Activated naive CD4-positive, alpha-beta T cell (primary cell): Measurements from ENCODE around the gene USP17L5.
"Not testable (repeated sequence)": the region's sequence is repeated elsewhere in the genome, so short reads cannot be mapped to it uniquely, and the experiment has no call there.

Experiments
- DNase-seq, 4 experiments: peaks; one replicate each; lab custom pipeline; 2025; lab: John Stamatoyannopoulos, UW

Gene USP17L5, protein sequence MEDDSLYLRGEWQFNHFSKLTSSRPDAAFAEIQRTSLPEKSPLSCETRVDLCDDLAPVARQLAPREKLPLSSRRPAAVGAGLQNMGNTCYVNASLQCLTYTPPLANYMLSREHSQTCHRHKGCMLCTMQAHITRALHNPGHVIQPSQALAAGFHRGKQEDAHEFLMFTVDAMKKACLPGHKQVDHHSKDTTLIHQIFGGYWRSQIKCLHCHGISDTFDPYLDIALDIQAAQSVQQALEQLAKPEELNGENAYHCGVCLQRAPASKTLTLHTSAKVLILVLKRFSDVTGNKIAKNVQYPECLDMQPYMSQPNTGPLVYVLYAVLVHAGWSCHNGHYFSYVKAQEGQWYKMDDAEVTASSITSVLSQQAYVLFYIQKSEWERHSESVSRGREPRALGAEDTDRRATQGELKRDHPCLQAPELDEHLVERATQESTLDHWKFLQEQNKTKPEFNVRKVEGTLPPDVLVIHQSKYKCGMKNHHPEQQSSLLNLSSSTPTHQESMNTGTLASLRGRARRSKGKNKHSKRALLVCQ

DNA sequence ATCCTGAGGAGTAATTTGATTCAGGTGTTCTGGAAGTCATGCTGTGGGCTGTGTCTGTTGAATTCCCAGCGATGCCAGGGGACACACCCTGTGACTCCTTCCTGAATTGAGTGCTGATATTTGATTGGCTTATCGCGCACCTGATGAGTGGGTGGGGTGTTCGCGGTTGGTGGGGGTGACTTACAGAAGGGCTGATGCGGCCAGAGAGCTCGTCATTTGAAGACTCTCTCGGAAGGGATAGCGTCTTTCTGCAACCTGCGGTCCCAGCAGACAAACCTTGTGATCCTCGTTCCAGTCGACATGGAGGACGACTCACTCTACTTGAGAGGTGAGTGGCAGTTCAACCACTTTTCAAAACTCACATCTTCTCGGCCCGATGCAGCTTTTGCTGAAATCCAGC lies at the start of gene USP17L5:
TSS of gene USP17L5 (plus strand) at position 301 of the 400 bp plus-strand sequence. CDS start at position 301, 0 bp downstream.
- DNase-seq = not testable (repeated sequence)

DNA sequence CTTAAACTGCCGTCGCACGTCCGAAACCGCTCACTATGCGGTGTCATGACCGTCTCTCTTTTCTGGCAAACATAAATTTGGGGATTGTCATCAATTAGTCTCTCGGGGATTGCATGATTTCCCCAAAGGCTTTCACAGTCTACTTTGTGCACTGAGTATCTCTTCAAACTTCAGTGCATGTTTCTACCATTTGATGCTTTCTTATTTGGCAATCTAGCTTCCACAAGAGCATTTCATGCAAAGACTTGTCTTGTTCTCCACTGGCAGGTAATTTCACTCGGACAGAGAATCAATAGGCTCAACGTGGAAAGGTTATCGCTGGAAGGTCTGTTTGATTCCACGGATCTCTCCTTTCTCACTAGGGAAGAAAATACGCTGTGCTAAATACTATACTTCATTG lies 15.0 kb upstream of the USP17L5 start:
- DNase-seq = not testable (repeated sequence)

DNA sequence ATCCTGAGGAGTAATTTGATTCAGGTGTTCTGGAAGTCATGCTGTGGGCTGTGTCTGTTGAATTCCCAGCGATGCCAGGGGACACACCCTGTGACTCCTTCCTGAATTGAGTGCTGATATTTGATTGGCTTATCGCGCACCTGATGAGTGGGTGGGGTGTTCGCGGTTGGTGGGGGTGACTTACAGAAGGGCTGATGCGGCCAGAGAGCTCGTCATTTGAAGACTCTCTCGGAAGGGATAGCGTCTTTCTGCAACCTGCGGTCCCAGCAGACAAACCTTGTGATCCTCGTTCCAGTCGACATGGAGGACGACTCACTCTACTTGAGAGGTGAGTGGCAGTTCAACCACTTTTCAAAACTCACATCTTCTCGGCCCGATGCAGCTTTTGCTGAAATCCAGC lies 14.3 kb upstream of the USP17L5 start, which contains the start of gene USP17L24:
TSS of gene USP17L24 (plus strand) at position 301 of the 400 bp plus-strand sequence. CDS start at position 301, 0 bp downstream.
- DNase-seq = not testable (repeated sequence)

DNA sequence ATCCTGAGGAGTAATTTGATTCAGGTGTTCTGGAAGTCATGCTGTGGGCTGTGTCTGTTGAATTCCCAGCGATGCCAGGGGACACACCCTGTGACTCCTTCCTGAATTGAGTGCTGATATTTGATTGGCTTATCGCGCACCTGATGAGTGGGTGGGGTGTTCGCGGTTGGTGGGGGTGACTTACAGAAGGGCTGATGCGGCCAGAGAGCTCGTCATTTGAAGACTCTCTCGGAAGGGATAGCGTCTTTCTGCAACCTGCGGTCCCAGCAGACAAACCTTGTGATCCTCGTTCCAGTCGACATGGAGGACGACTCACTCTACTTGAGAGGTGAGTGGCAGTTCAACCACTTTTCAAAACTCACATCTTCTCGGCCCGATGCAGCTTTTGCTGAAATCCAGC lies 9.6 kb upstream of the USP17L5 start, which contains the start of gene USP17L25:
TSS of gene USP17L25 (plus strand) at position 301 of the 400 bp plus-strand sequence. CDS start at position 301, 0 bp downstream.
- not testable (repeated sequence) for DNase-seq

DNA sequence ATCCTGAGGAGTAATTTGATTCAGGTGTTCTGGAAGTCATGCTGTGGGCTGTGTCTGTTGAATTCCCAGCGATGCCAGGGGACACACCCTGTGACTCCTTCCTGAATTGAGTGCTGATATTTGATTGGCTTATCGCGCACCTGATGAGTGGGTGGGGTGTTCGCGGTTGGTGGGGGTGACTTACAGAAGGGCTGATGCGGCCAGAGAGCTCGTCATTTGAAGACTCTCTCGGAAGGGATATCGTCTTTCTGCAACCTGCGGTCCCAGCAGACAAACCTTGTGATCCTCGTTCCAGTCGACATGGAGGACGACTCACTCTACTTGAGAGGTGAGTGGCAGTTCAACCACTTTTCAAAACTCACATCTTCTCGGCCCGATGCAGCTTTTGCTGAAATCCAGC lies 4.8 kb upstream of the USP17L5 start, which contains the start of gene USP17L26:
TSS of gene USP17L26 (plus strand) at position 301 of the 400 bp plus-strand sequence. CDS start at position 301, 0 bp downstream.
- not testable (repeated sequence) for DNase-seq

DNA sequence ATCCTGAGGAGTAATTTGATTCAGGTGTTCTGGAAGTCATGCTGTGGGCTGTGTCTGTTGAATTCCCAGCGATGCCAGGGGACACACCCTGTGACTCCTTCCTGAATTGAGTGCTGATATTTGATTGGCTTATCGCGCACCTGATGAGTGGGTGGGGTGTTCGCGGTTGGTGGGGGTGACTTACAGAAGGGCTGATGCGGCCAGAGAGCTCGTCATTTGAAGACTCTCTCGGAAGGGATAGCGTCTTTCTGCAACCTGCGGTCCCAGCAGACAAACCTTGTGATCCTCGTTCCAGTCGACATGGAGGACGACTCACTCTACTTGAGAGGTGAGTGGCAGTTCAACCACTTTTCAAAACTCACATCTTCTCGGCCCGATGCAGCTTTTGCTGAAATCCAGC lies 4.6 kb downstream of the USP17L5 start, which contains the start of gene USP17L27:
TSS of gene USP17L27 (plus strand) at position 301 of the 400 bp plus-strand sequence. CDS start at position 301, 0 bp downstream.
- not testable (repeated sequence) for DNase-seq

DNA sequence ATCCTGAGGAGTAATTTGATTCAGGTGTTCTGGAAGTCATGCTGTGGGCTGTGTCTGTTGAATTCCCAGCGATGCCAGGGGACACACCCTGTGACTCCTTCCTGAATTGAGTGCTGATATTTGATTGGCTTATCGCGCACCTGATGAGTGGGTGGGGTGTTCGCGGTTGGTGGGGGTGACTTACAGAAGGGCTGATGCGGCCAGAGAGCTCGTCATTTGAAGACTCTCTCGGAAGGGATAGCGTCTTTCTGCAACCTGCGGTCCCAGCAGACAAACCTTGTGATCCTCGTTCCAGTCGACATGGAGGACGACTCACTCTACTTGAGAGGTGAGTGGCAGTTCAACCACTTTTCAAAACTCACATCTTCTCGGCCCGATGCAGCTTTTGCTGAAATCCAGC lies 9.4 kb downstream of the USP17L5 start, which contains the start of gene USP17L28:
TSS of gene USP17L28 (plus strand) at position 301 of the 400 bp plus-strand sequence. CDS start at position 301, 0 bp downstream.
- not testable (repeated sequence) for DNase-seq

DNA sequence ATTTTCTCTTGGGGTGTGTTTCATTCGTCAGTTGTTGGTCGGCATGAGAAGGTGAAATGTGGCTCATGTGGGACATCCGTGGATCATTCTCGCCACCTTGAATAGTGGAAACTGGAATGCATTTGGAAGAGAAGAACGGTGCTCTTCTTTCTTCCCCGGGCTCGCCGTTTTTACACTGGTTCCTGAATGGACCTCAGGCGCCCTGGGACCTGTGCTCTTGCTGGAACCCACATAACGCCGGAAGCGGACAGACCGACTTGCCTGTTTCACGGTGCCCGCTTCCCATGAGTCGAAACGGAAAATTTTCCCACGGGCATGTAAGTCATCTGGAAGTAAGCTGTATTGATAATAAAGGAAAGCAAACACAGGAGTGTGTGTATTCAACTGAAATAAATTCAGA lies 11.7 kb downstream of the USP17L5 start:
- DNase-seq = not testable (repeated sequence)

DNA sequence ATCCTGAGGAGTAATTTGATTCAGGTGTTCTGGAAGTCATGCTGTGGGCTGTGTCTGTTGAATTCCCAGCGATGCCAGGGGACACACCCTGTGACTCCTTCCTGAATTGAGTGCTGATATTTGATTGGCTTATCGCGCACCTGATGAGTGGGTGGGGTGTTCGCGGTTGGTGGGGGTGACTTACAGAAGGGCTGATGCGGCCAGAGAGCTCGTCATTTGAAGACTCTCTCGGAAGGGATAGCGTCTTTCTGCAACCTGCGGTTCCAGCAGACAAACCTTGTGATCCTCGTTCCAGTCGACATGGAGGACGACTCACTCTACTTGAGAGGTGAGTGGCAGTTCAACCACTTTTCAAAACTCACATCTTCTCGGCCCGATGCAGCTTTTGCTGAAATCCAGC lies 14.1 kb downstream of the USP17L5 start, which contains the start of gene USP17L29:
TSS of gene USP17L29 (plus strand) at position 301 of the 400 bp plus-strand sequence. CDS start at position 301, 0 bp downstream.
- DNase-seq = not testable (repeated sequence)

DNA sequence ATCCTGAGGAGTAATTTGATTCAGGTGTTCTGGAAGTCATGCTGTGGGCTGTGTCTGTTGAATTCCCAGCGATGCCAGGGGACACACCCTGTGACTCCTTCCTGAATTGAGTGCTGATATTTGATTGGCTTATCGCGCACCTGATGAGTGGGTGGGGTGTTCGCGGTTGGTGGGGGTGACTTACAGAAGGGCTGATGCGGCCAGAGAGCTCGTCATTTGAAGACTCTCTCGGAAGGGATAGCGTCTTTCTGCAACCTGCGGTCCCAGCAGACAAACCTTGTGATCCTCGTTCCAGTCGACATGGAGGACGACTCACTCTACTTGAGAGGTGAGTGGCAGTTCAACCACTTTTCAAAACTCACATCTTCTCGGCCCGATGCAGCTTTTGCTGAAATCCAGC lies 23.6 kb downstream of the USP17L5 start, which contains the start of gene USP17L30:
TSS of gene USP17L30 (plus strand) at position 301 of the 400 bp plus-strand sequence. CDS start at position 301, 0 bp downstream.
- not testable (repeated sequence) for DNase-seq

DNA sequence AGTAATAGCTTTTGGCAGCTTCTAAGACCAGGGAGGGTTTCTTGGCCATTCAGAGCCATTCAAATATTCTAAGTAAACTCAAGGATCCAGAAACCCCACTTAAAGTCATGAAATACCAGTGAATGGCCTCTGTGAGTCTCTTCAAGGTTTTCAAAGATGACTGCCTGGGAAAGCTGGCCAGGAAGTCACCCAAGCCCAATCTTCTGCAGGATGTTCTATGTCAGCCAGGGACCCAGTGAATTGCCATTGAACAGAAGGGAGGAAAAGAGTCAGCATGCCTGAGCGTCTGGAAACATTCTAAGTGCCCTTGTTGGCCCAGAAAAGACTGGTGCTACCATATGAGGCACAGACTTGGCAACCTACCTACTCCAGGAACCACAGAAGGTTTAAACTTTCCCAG lies 40.7 kb downstream of the USP17L5 start:
- not testable (repeated sequence) for DNase-seq

DNA sequence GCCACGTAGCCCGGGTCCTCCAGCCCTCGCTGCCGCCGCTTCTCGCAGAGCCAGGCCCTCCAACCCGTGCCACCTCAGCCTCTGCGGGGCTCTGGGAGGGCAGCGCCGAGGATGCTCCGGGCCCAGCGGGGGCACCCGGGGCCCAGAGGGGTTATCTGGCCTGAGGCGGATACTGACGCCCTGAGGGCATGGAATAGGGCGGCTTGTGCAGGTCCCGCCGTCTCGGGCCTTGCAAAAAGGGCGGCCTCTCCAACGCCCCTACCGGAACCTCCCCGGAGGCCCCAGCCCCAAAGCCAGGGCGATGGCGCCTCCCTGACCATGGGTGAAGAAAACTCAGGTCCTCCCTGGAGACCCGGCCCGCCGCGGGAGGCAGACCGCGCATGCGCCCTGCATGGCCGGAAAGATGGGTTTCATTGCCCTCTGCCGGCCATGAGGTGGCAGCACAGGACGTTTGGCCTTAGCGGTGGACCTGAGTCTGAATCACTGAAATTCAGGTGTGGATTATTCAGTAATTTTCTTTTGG lies 41.9 kb downstream of the USP17L5 start:
- peak in 1 of 4 experiments; percentile 33 for DNase-seq

DNA sequence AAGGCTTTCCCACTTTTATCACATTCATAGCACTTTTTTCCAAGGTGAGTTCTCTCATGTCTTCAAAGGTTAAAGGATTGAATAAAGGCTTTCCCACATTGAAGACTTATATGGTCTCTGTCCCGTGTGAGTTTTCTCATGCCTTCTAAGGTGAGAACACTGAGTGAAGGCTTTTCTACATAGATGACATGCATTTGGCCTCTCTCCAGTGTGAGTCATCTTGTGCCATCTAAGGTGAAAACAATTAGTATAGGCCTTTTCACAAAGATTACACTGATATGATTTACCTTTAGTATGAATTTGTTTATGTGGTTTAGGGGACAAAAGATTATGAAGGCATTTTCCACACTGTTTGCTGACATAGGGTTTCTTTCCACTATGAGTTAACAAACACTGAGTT lies 44.9 kb downstream of the USP17L5 start:
- no peak for DNase-seq

DNA sequence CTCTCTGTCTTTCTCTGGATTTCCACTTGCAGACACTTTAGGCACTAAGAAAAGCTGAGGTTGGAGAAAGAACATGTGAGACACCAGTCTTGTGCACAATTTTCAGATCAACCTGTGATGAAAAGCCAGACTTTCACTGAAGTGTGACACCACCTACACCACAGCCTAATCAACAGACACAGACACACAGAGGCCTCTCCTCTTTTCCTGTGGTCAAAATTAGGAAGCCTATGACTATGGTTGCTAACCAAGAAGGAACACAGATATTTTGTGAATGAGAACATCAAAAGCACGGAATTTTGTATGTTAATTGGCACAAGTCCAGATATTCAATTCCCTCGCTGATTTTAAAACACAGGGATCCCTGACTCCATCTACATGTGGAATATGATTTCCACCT lies 49.8 kb downstream of the USP17L5 start:
- DNase-seq = not testable (repeated sequence)
